Duodenal mucosa (tissue), 2 donors: ENCODE data around the gene PCBP4.
A peak's percentile ranks its signal among the peaks of the same experiment; 100 is the strongest.
"Not testable (repeated sequence)": the region's sequence is repeated elsewhere in the genome, so short reads cannot be mapped to it uniquely, and the experiment has no call there.

ENCODE experiments used
- H3K27ac ChIP-seq: one replicate; pipeline ENCODE4 v1.7.0; 2013; ENCODE audit warnings: low read depth, low read length
- H3K27me3 ChIP-seq, 2 donors: one replicate each; pipeline ENCODE4 v1.7.0; 2013; ENCODE audit warnings: low read length in 2 of 2, control low read depth in 1 of 2; ENCODE audit not compliant: insufficient read depth in 2 of 2, control insufficient read depth in 1 of 2
- H3K36me3 ChIP-seq, 2 donors: one replicate each; pipeline ENCODE4 v1.7.0; 2013; ENCODE audit warnings: low read length in 2 of 2, control low read depth in 1 of 2; ENCODE audit not compliant: insufficient read depth in 2 of 2, control insufficient read depth in 1 of 2
- H3K4me1 ChIP-seq, 2 donors: one replicate each; pipeline ENCODE4 v1.7.0; 2013; ENCODE audit warnings: low read length in 2 of 2, control low read depth in 1 of 2; ENCODE audit not compliant: insufficient read depth in 2 of 2, control insufficient read depth in 1 of 2
- H3K4me3 ChIP-seq, 2 donors: one replicate each; pipeline ENCODE4 v1.7.0; 2013; ENCODE audit warnings: low read length in 2 of 2, low read depth in 1 of 2
- H3K9ac ChIP-seq, 2 donors: one replicate each; pipeline ENCODE4 v1.7.0; 2013; ENCODE audit warnings: low read length in 2 of 2, low read depth in 1 of 2
- H3K9me3 ChIP-seq, 2 donors: one replicate each; pipeline ENCODE4 v1.7.0; 2013; ENCODE audit warnings: low read length in 2 of 2, control low read depth in 1 of 2; ENCODE audit not compliant: control insufficient read depth in 1 of 2

Gene PCBP4

DNA sequence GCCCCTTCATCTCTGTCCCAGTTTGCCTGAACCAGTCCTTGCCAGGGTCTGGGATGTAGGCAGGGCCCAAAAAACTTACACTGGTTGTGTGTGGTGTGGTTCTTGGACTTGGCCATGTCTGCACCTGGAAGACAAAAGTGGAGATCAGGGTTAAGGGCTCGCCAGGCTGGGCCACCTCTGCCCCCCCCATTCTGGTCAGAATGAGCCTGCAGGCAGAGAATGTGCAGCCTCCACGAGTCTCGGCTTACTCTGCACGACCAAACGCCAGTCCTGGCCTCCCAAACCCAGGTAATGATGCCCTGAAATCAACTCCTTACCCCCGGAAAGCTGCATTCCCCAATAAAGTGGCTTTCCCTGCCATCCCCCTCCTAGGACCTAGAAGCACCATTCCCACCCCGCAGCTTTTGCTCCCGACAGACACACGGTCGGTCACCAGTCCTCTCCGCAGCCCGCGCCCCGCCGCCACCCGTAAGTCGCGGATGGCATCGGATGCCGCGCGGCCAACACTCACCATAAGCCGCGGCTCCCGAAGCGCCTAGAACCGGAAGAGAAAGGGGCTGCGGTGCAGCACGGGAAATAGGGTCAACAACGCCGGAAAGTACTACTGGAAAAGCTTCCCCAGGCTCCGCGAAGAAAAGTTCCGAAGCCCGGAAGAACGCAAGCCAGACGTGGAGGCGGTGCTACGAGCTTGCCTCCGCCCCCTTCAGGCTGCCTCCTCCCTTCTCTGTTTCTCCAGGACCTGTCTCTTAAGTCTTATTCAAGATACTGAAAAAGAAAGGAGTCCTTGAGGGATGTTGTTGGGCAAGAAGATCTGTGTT is 28.3 kb upstream of the PCBP4 start, which contains the start of gene RPL29:
Gene RPL29, minus strand, starts transcription at position 550 of the 818 bp plus-strand sequence. Its CDS starts 434 bp downstream, at position 116.
- peak within 1 kb of the TSS; percentile 38 for H3K27ac ChIP-seq
- H3K9ac ChIP-seq, result peak within 1 kb of the TSS; percentile 100
- H3K27me3 ChIP-seq, result no peaks in the 10 kb centered on the region
- peaks cover 20 to 28% of the 10 kb centered on the region in 2 donors for H3K36me3 ChIP-seq
- H3K4me3 ChIP-seq, result peak within 1 kb of the TSS; percentile 97 to 99
- H3K4me1 ChIP-seq, result peaks cover 16 to 19% of the 10 kb centered on the region in 2 donors
- H3K9me3 ChIP-seq, result no peaks in the 10 kb centered on the region

DNA sequence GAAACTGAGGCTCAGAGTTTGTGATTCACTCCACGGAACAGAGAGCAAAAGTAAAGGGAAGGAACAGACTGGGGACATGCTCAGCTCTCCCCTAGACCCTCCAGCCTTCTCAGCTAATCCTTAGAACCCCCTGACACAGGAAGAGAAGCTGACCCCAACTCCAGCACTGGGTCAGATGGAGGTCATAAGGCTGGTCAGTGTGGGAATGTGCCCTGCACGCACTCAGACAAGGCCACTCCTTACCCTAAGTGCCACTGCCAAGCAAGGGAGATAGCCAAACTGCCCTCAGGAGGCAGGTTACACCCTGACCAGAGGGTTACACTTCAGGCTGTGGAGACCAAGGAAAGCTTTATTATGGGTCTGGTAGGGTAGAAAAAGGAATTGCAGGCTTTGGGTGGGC is 27.3 kb upstream of the PCBP4 start:
- Histone ChIP-seq H3K4me1 (peaks cover 17 to 19% of the 10 kb centered on the region in 2 donors), H3K9ac (peak overlapping the region; percentile 100), H3K9me3 (no peaks in the 10 kb centered on the region), H3K27ac (no peak overlapping the region), H3K27me3 (no peaks in the 10 kb centered on the region), H3K36me3 (peaks cover 20 to 28% of the 10 kb centered on the region in 2 donors), H3K4me3 (peak overlapping the region; percentile 97 to 99)

DNA sequence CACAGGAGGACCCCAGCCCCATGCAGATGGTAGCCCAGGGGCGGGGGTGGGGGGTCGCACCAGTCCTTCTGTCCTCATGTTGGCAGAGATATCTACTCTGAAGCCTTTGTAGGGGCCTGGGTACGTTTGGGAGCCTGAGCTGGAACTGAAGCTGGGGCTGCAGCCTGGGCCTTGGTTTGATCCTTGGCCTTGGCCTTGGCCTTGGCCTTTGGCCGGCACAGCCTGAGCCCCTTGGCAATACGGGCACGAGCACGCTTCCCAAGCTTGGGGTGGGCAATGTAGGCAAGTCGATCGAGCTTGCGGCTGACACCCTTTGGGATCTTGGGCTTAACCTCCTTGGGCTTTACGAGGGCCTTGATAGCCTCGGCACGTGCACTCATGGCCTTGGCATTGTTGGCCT is 26.4 kb upstream of the PCBP4 start:
- not testable (repeated sequence) for H3K27me3 ChIP-seq, H3K27ac ChIP-seq, H3K4me3 ChIP-seq, H3K9me3 ChIP-seq
- peaks cover 19 to 22% of the 10 kb centered on the region in 2 donors for H3K4me1 ChIP-seq
- peak overlapping the region in 1 of 2 donors; percentile 100 for H3K9ac ChIP-seq
- H3K36me3 ChIP-seq, result peaks cover 20 to 28% of the 10 kb centered on the region in 2 donors

DNA sequence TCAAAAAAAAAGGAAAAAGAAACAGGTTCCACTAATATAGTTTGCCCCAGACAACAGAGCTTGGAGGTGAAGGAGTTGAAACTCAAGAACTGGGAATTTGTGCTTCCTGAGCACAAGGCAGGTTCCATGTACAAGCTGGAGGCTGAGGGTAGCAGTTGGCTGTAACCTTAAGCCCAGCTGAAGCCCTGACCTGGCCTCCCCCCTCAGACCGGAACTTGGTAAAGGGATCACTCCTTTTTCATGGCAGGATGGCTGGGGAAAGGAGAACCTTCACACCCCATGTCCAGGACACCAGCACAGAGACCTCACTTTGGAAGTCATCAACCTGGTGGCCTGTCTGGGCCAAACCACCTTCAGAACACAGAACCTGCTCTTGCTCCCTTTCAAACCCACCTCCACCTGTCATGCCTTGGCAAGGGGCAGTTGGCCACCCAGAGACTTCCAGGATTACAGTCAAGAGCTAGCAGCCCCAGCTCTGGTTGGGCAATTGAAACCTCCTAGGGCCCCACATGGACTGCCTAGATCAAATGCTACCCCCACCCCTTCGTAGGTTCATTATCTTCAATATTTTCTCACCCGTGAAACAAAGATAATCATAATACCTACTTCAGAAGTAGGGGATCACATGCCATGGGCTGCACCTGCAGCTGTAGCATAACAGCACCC is 24.9 kb upstream of the PCBP4 start:
- H3K27me3 ChIP-seq, result no peaks in the 10 kb centered on the region
- peaks cover 19 to 22% of the 10 kb centered on the region in 2 donors for H3K4me1 ChIP-seq
- no peaks in the 10 kb centered on the region for H3K9me3 ChIP-seq
- H3K36me3 ChIP-seq, result peaks cover 20 to 28% of the 10 kb centered on the region in 2 donors
- no peak overlapping the region for H3K9ac ChIP-seq
- H3K27ac ChIP-seq, result no peak overlapping the region
- H3K4me3 ChIP-seq, result no peak overlapping the region

DNA sequence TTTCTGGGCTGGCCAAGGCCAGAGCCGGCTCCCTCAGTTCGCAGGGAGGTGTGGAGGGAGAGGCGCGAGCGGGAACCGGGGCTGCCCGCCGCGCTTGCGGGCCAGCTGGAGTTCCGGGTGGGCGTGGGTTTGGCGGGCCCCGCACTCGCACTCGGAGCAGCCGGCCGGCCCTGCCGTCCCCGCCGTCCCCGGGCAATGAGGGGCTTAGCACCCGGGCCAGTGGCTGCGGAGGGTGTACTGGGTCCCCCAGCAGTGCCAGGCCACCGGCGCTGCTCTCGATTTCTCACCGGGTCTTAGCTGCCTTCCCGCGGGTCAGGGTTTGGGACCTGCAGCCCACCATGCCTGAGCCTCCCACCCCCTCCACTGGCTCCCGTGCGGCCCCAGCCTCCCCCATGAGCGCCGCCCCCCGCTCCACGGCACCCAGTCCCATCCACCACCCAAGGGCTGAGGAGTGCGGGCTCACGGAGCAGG is 23.3 kb upstream of the PCBP4 start:
- peaks cover 20 to 28% of the 10 kb centered on the region in 2 donors for H3K36me3 ChIP-seq
- not testable (repeated sequence) for H3K4me3 ChIP-seq, H3K9ac ChIP-seq, H3K27me3 ChIP-seq, H3K9me3 ChIP-seq, H3K27ac ChIP-seq
- H3K4me1 ChIP-seq, result peaks cover 34 to 36% of the 10 kb centered on the region in 2 donors

DNA sequence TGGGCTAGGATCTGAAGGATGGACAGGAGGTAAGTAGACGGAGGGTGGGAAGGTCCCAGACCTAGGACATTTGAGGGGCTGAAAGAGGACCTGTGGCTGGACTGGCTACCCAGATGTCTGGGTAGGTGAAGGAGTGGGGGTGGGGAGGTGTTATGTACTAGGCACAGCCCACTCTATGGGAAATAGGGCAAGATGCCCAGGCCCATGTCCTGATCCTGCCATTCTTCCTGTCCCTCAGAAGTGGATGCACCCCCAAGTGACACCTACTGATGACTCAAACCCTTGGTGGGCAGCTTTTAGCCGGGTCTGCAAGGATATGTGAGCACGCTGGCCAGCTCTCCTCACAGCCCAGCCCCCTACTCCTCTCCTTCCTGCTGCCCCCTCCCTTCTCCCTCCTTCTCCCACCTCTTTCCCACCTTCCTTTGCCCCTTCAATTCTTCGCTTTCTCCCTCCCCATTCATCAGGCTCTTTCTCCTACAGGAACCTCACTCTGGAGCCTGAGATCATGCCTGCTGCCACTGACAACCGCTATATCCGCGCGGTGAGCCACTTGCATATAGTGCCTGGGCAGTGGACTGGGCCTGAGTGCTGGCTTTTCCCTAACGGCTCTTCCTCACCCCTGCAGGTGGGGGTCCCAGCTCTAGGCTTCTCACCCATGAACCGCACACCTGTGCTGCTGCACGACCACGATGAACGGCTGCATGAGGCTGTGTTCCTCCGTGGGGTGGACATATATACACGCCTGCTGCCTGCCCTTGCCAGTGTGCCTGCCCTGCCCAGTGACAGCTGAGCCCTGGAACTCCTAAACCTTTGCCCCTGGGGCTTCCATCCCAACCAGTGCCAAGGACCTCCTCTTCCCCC is 21.3 kb upstream of the PCBP4 start:
- no peaks in the 10 kb centered on the region for H3K27me3 ChIP-seq
- no peak overlapping the region for H3K4me3 ChIP-seq
- H3K9me3 ChIP-seq, result no peaks in the 10 kb centered on the region
- peaks cover 10 to 13% of the 10 kb centered on the region in 2 donors for H3K36me3 ChIP-seq
- no peak overlapping the region for H3K27ac ChIP-seq
- H3K9ac ChIP-seq, result no peak overlapping the region
- peaks cover 35% of the 10 kb centered on the region in 2 donors for H3K4me1 ChIP-seq

DNA sequence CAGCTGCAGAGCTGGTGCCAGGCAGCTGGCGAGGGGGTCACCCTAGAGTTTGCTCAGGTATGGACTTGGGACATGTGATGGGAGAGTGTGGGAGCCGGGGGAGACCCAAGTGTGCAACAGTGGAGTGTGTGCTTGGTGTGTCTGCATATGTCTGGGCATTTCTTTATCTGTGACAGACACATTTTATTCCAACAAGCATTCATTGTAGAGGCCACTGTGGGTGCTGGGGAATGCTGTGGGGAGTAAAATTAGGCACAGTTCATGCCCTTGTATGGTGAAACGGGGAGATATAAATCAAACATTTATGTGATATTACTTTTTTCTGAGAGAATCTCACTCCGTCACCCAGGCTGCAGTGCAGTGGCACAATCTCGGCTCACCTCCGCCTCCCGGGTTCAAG is 20.3 kb upstream of the PCBP4 start:
- H3K4me3 ChIP-seq, result peak overlapping the region in 1 of 2 donors; percentile 38
- no peaks in the 10 kb centered on the region for H3K27me3 ChIP-seq
- no peaks in the 10 kb centered on the region for H3K9me3 ChIP-seq

DNA sequence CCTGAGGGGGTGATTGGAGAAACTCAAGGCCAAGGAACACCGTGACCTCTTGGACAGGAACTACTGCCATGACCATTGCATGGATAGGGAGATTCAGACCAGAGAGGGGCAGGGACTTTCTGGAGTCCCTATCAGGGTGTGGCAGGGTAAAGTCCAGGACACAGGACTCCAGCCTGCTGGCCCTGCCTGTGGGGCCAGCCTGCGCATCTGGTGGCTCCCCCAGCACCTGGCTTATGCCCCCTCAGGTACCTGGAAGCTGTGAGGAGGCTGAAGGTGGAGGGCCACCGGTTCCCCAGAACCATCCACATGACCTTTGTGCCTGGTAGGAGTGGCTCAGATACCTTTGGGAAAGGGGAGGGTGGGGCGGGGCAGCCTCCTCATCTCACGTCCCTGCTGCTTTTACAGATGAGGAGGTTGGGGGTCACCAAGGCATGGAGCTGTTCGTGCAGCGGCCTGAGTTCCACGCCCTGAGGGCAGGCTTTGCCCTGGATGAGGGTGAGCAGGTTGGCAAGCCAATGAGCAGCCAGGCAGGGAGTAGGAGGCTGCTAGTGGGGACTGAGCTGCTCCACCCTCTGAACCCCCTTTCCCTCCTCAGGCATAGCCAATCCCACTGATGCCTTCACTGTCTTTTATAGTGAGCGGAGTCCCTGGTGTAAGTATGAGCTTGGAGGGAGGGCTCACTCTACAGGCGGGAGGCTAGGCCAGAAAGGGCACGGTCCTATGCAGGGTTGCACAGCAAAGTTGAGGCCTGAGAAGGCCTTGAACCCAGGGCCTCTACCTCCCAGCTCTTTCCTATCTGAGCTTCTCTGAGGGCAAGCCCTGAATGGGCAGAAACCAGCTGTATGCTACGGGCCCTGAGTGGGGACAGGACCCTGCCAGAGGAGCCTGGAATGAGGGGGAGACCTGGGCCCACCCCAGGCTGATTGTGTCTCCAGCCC is 19.0 kb upstream of the PCBP4 start:
- H3K4me3 ChIP-seq, result peak overlapping the region; percentile 38 to 59
- H3K36me3 ChIP-seq, result no peaks in the 10 kb centered on the region
- H3K9ac ChIP-seq, result peak overlapping the region; percentile 48 to 52
- peak overlapping the region; percentile 33 for H3K27ac ChIP-seq
- no peaks in the 10 kb centered on the region for H3K9me3 ChIP-seq
- no peaks in the 10 kb centered on the region for H3K27me3 ChIP-seq
- peaks cover 45 to 47% of the 10 kb centered on the region in 2 donors for H3K4me1 ChIP-seq

More for the DNA sequence above, 20.3 kb upstream of the PCBP4 start:
- H3K4me1 ChIP-seq, result peaks cover 37 to 38% of the 10 kb centered on the region in 2 donors
- H3K27ac ChIP-seq, result no peak overlapping the region
- H3K9ac ChIP-seq, result peak overlapping the region in 1 of 2 donors; percentile 48
- peaks cover 5 to 6% of the 10 kb centered on the region in 2 donors for H3K36me3 ChIP-seq

DNA sequence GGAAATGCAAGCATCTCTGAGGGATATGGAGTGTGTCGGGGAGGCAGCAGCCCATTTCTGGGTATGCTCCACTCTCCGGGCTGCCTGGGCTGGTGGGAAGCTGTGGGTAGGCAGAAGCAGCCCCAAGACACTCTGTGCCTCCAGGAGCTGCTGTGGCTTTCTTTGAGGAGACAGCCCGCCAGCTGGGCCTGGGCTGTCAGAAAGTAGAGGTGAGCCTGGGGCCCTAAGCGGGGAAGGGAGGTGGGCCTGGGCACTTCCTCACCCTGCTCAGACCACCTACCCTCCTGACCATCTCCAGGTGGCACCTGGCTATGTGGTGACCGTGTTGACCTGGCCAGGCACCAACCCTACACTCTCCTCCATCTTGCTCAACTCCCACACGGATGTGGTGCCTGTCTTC is 17.8 kb upstream of the PCBP4 start:
- Histone ChIP-seq H3K27ac (peak overlapping the region; percentile 35), H3K9me3 (no peaks in the 10 kb centered on the region), H3K4me3 (peak overlapping the region; percentile 35 to 59), H3K4me1 (peaks cover 54% of the 10 kb centered on the region in 2 donors), H3K36me3 (no peaks in the 10 kb centered on the region), H3K9ac (peak overlapping the region; percentile 38 to 68), H3K27me3 (no peaks in the 10 kb centered on the region)
